GM12874 (cell line): ENCODE data around the gene GPR143.

Experiments
- CTCF ChIP-seq: IDR thresholded peaks from 2 replicates; pipeline ENCODE4 v1.5.1; 2011; ENCODE audit warnings: low read depth, mild to moderate bottlenecking, control low read depth, low read length, moderate library complexity; ENCODE audit not compliant: insufficient read depth

GPR143 gene

DNA sequence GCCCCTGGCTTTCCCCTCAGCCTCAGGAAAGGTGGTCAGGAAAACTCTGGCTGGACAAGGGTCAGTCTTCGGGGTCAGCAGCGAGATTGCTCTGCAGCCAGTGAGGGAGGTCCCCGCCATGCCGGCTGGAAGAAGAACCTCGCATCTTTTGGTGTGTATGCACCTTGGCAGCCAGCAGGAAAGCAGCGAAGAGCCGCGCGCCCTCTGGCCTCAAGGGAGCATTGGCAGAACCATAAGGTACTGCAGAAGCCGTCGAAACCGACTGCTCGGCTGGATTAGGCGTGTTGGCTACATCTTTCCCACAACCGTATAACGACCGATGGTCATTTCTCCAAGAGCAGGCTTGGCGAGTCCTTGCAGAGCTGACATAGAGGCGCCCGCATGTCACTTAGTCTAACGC, 48.3 kb downstream of the GPR143 start:
- no peak for TF ChIP-seq CTCF

DNA sequence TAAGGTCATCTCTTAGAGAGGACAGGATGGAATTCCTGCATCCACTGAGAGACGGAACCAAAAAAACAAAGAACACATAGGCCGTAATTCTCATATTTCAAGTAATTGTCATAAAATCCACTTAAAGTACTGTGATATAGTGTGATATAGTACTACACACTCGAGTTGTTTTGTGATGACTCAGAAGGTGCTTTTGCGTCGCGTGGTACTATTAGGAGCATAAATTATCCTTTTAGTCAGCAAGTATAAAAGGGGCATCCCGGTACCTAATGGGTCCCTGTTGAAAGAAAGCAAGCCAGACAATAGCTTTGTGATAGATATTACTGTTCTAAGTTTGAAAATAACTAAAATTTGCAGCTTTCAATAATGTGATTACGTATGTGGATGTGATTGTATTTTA, 55.3 kb downstream of the GPR143 start:
- no peak for TF ChIP-seq CTCF

DNA sequence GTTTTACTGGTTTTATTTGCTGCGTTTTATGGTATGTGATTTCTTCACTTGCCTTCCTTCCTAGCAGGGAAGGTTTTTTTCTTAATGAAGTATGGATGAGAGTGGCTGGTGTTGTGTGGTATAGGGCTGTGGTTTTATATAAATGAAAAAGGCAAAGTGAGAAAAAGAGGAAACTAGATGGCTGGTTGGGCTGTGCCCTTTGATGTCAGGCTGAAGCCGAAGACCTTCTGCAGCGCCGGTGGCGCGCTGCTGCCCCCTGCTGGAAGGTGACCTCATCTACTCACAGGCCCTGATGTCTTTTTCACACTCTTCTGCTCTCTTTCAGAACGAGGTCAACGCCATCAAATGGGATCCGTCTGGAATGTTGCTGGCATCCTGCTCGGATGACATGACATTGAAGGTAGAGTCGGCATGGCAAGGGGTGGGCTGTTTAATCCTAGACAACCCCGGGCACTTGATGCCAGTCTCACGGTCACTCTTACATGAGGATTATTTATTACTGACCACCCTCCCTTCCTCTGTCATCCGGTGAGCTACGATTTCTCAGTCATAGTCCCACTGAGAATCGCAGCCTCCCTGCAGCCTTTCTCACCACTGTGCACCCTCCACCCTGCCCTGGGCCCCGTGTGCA, 56.6 kb downstream of the GPR143 start:
- peak; percentile 77 for TF ChIP-seq CTCF

DNA sequence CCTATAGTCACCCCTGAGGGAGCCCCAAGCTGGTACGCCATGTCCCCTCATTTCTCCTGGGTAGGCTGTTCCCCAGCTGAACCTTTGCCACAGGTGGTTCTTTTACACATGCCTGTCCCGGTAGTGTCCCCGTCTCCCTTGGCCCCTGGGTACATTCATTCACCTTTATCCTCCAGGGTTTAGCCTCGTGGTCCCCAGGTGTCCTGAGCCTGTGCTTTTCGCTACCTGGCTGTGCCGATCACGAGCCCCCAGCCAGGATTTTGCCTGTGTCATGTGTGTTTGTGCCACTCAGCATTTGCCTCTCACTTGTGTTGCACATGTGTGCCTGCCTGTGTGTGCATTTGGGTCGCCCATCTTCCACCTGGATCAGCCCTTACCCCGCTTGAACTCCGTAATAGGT, 57.6 kb downstream of the GPR143 start:
- TF ChIP-seq CTCF, result no peak

DNA sequence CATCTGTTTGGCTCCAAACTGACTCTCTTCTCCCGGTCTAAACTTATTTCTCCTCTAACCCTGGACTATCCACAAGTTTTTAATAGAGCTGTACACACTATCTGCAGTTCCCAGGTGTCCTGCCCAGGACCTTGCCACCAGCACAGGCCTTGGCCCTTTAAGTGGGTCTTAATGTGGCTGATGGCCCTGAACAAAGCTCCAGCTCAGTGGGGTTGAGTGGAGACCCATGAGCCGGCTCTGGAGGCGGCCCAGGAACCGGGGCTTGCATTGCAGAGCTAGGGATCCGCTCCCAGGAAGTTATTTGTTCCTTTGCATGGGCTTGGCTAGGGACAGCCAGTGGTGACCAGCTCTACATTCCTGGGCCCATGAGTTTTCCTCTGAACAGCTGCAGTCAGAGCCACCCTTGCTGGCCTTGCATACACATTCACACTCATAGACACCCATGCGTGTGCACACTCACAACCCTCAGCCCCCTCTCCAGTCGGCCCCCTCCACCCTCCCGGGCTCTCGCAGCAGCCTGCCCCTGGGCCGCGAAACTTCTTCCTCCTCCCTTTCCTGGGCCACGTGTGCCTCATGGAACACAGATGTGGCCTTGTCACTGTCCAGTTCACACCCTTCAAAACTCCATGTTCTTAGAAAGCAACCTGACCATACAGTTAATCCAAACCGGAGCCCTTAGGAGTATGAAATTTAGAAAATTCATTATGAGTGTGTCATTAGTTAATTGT, 58.2 kb downstream of the GPR143 start:
- TF ChIP-seq CTCF, result no peak

GRCh38 chrX:9706421-9706820, 59.2 kb downstream of the GPR143 start:
- no peak for TF ChIP-seq CTCF

DNA sequence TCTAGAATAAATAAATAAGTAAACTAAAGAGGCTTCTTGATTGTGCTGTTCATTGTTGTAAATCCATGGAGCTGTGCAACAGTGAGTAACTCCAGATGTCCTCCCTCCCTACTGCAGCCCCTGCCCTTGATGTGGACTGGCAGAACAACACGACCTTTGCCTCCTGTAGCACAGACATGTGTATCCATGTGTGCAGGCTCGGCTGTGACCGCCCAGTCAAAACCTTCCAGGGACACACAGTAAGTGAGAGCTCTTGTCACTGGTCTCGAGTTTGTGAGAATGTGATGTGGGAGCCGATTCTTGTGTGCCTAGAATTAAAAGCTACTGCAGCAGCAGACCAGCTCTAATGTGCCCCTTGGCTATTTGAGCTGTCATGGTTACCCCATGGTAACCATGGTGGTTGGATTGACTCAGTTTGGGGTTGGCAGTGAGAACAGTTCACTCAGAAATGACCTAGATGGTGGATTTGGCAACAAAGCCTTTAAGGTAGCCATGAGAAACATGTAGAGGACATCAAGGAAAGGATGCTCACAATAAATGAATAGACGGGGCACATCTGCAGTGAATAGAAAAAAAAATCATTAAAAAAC, 60.7 kb downstream of the GPR143 start:
- no peak for TF ChIP-seq CTCF
